Measurements from ENCODE around the gene CBLN4.

- no peak for TF ChIP-seq CTCF (IDR thresholded peaks at IDR 0.05; ENCODE audit: poor library complexity, severe bottlenecking)
- no peak for TF ChIP-seq SMC3 (conservative IDR thresholded peaks at IDR 0.05; ENCODE audit: poor library complexity)
- no peak for TF ChIP-seq EP300 (conservative IDR thresholded peaks at IDR 0.05; ENCODE audit: poor library complexity, severe bottlenecking)
- TF ChIP-seq POLR2AphosphoS5 (IDR thresholded peaks at IDR 0.05) = no peak
Measured at GRCh38 chr20:56002908-56003800, 2.2 kb downstream of the CBLN4 start.

Data from neural cell (in vitro differentiated cells).